ENCODE results near the gene TMEM54. TPM values are rescaled to one million over a fixed set of nuclear protein-coding genes. Genes with fewer than 3 reads are reported as not detected.

TMEM54 gene
- total RNA-seq, 1 donor from 2014 or later: 21.1 TPM

- no peak for DNase-seq (ENCODE audit: low spot score)
- H3K27ac Mint-ChIP-seq (ENCODE audit: unreplicated experiment): peak overlapping the region; percentile 57
- TF ChIP-seq, protein P1, sequence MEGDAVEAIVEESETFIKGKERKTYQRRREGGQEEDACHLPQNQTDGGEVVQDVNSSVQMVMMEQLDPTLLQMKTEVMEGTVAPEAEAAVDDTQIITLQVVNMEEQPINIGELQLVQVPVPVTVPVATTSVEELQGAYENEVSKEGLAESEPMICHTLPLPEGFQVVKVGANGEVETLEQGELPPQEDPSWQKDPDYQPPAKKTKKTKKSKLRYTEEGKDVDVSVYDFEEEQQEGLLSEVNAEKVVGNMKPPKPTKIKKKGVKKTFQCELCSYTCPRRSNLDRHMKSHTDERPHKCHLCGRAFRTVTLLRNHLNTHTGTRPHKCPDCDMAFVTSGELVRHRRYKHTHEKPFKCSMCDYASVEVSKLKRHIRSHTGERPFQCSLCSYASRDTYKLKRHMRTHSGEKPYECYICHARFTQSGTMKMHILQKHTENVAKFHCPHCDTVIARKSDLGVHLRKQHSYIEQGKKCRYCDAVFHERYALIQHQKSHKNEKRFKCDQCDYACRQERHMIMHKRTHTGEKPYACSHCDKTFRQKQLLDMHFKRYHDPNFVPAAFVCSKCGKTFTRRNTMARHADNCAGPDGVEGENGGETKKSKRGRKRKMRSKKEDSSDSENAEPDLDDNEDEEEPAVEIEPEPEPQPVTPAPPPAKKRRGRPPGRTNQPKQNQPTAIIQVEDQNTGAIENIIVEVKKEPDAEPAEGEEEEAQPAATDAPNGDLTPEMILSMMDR (IDR thresholded peaks at IDR 0.05): no peak
- no peaks in the 10 kb centered on the region for H3K36me3 Mint-ChIP-seq (ENCODE audit: low read depth)
- H3K4me1 Mint-ChIP-seq (ENCODE audit: low read depth): peaks cover 15% of the 10 kb centered on the region
- H3K27me3 Mint-ChIP-seq (ENCODE audit: low read depth): peaks cover 8% of the 10 kb centered on the region
- no peaks in the 10 kb centered on the region for H3K9me3 Mint-ChIP-seq (ENCODE audit: low read depth)
- H3K4me3 Mint-ChIP-seq (ENCODE audit: unreplicated experiment): no peak overlapping the region
Measured at GRCh38 chr1:32919811-32920733, 18.9 kb upstream of the TMEM54 start.

DNA sequence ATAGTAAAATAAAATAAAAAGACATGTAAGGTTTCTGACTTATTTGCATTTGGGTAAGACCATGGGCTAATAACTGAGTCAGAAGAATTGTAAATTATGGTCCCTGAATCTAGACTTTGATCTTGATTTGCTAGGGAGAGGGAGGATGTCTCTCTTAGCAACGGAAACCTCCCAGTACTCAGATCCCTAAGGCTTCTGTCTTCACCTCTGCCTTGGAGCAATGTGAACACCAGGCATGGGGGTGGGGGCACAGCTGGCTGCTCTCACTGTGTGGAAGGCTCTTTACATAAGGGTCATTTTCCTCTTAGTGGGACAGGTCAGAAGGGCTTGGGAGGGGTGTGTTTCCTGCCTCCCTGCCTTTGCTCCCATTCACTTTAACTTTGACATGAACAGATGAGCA is 17.0 kb upstream of the TMEM54 start:
- Mint-ChIP-seq H3K27me3 (ENCODE audit: low read depth) (no peaks in the 10 kb centered on the region), H3K27ac (ENCODE audit: unreplicated experiment) (no peak overlapping the region), H3K4me1 (ENCODE audit: low read depth) (peaks cover 10% of the 10 kb centered on the region), H3K9me3 (ENCODE audit: low read depth) (peaks cover 5% of the 10 kb centered on the region), H3K4me3 (ENCODE audit: unreplicated experiment) (no peak overlapping the region), H3K36me3 (ENCODE audit: low read depth) (no peaks in the 10 kb centered on the region)
- TF ChIP-seq, protein P1 (IDR thresholded peaks at IDR 0.05): no peak
- no peak for DNase-seq (ENCODE audit: low spot score)

DNA sequence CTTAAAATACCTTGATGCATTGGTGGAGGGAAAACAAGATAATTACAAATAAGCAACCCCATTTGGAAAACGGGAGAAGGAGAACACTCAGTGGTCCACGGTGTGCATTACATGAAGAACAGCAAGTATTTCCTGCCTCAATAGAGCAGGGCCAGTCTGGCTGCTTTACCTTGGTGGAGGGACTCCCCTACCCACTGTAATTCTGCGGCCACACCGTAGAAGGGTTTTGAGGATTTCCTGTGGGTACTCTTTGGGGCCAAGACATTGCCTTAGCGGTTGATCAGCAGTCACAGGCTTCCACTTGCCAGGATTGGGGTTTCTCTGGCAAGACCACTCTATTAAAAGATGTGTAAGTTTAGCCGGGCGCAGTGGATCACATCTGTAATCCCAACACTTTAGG is 16.3 kb upstream of the TMEM54 start:
- peaks cover 10% of the 10 kb centered on the region for H3K4me1 Mint-ChIP-seq (ENCODE audit: low read depth)
- no peak overlapping the region for H3K4me3 Mint-ChIP-seq (ENCODE audit: unreplicated experiment)
- H3K27ac Mint-ChIP-seq (ENCODE audit: unreplicated experiment): no peak overlapping the region
- no peak for DNase-seq (ENCODE audit: low spot score)
- no peaks in the 10 kb centered on the region for H3K27me3 Mint-ChIP-seq (ENCODE audit: low read depth)
- TF ChIP-seq, protein P1 (IDR thresholded peaks at IDR 0.05): no peak
- no peaks in the 10 kb centered on the region for H3K36me3 Mint-ChIP-seq (ENCODE audit: low read depth)
- peaks cover 5% of the 10 kb centered on the region for H3K9me3 Mint-ChIP-seq (ENCODE audit: low read depth)

- Mint-ChIP-seq H3K4me3 (ENCODE audit: unreplicated experiment) (no peak overlapping the region), H3K27ac (ENCODE audit: unreplicated experiment) (no peak overlapping the region), H3K27me3 (ENCODE audit: low read depth) (no peaks in the 10 kb centered on the region), H3K4me1 (ENCODE audit: low read depth) (peaks cover 10% of the 10 kb centered on the region), H3K36me3 (ENCODE audit: low read depth) (no peaks in the 10 kb centered on the region), H3K9me3 (ENCODE audit: low read depth) (peaks cover 5% of the 10 kb centered on the region)
- TF ChIP-seq, protein P1 (IDR thresholded peaks at IDR 0.05): no peak
- no peak for DNase-seq (ENCODE audit: low spot score)
Measured at GRCh38 chr1:32915766-32916706, 14.8 kb upstream of the TMEM54 start.

GRCh38 chr1:32910319-32910718 is 9.1 kb upstream of the TMEM54 start:
- H3K36me3 Mint-ChIP-seq (ENCODE audit: low read depth): peaks cover 2% of the 10 kb centered on the region
- H3K27me3 Mint-ChIP-seq (ENCODE audit: low read depth): no peaks in the 10 kb centered on the region
- TF ChIP-seq, protein P1 (IDR thresholded peaks at IDR 0.05): no peak
- no peak overlapping the region for H3K27ac Mint-ChIP-seq (ENCODE audit: unreplicated experiment)
- H3K9me3 Mint-ChIP-seq (ENCODE audit: low read depth): peaks cover 9% of the 10 kb centered on the region
- DNase-seq (ENCODE audit: low spot score): no peak
- no peak overlapping the region for H3K4me3 Mint-ChIP-seq (ENCODE audit: unreplicated experiment)
- no peaks in the 10 kb centered on the region for H3K4me1 Mint-ChIP-seq (ENCODE audit: low read depth)
